ENCODE data around the gene AGPAT1. TPM values are rescaled to one million over a fixed set of nuclear protein-coding genes. Genes with fewer than 3 reads are reported as not detected.
"Not testable (repeated sequence)": the region's sequence is repeated elsewhere in the genome, so short reads cannot be mapped to it uniquely, and the experiment has no call there.

Gene AGPAT1
- total RNA-seq, 1 donor from 2014 or later = 32.9 TPM

DNA sequence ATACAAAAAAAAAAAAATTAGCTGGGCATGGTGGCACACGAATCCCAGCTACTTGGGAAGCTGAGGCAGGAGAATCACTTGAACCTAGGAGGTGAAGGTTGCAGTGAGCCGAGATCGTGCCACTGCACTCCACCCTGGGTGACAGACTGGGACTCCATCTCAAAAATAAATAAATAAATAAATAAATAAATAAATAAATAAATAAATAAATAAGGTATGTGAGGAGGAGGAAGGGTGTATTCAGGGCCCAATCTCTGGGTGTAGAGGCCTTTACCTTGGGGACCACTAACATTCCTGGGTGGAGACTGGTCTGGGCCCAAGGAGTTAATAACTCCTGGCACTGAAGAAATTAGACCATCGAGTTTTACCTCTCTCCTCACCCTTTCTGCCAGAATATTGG lies 35.5 kb upstream of the AGPAT1 start:
- H3K4me3 Mint-ChIP-seq (ENCODE audit: low read depth); DNase-seq (ENCODE audit: low spot score); intact Hi-C loops (cut with micrococcal nuclease); H3K36me3 Mint-ChIP-seq (ENCODE audit: low read depth); H3K9me3 Mint-ChIP-seq; H3K27ac Mint-ChIP-seq; H3K4me1 Mint-ChIP-seq (ENCODE audit: low read depth): not testable (repeated sequence)
- H3K27me3 Mint-ChIP-seq (ENCODE audit: low read depth) = peaks cover 12% of the 10 kb centered on the region

DNA sequence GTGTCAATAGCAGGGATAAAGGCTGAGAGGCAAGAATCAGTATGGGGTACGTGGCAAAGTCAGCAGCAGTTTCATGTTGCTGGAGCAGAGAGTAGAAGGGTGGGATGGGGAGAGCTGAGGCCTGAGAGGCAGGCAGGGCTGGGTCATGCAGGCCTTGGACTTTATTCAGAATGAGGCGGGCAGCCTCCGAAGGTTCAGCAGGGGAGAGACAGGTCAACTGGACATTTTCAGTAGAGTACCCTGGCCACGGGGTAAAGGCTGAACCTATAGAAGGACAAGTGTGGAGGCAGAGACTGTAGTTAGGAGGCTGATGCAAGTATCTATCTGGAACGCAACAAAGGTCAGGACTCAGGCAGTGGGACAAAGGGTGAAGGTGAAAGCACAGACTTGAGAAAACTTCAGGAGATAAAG lies 34.3 kb upstream of the AGPAT1 start:
- Mint-ChIP-seq H3K9me3 (no peaks in the 10 kb centered on the region), H3K4me3 (ENCODE audit: low read depth) (no peak overlapping the region), H3K27me3 (ENCODE audit: low read depth) (peaks cover 17% of the 10 kb centered on the region), H3K4me1 (ENCODE audit: low read depth) (no peaks in the 10 kb centered on the region), H3K27ac (no peak overlapping the region), H3K36me3 (ENCODE audit: low read depth) (no peaks in the 10 kb centered on the region)
- DNase-seq (ENCODE audit: low spot score) = no peak
- intact Hi-C loops (cut with micrococcal nuclease) = no loop called here

DNA sequence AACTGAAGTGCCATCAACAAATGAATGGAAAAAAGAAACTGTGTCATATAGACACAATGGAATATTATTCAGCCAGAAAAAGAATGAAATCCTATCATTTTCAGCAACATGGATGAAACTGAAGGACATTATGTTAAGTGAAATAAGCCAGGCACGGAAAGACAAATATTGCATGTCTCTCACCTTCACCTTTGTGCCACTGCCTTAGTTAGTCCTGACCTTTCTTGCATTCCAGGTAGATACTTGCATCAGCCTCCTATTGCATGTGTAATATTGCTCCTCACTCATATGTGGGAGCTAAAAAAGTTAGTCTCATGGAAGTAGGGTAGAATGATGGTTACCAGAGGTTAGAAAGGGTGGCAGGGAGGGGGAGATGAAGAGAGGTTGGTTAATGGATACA lies 33.1 kb upstream of the AGPAT1 start:
- intact Hi-C loops (cut with micrococcal nuclease) = no loop called here
- DNase-seq (ENCODE audit: low spot score) = no peak
- no peak overlapping the region for H3K4me3 Mint-ChIP-seq (ENCODE audit: low read depth)

DNA sequence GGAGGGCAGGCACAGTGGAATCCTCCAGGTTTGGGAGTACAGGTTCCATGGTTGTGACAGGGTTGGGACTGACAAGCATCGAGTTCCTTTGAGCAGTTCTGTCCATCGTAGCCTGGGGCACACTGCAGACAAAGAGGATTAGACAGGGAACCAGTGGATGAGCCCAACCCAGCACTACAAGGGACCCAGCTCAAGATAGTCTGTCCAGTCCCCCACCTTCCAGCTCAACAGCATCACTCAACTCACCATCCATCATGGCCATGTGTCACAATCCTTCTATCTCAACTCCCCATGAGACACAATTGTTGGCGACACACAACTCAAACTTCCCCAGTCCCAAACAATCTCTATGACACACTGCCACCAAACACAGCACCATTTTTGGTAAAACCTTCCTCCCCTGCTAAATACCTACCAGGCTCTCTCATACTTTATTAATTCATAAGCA lies 28.4 kb upstream of the AGPAT1 start:
- Mint-ChIP-seq H3K36me3 (ENCODE audit: low read depth) (no peaks in the 10 kb centered on the region), H3K4me1 (ENCODE audit: low read depth) (no peaks in the 10 kb centered on the region), H3K27me3 (ENCODE audit: low read depth) (peaks cover 27% of the 10 kb centered on the region), H3K9me3 (no peaks in the 10 kb centered on the region), H3K27ac (no peak overlapping the region), H3K4me3 (ENCODE audit: low read depth) (no peak overlapping the region)
- DNase-seq (ENCODE audit: low spot score) = no peak
- intact Hi-C loops (cut with micrococcal nuclease) = no loop called here

More for the DNA sequence above, 33.1 kb upstream of the AGPAT1 start:
- Mint-ChIP-seq H3K9me3 (no peaks in the 10 kb centered on the region), H3K4me1 (ENCODE audit: low read depth) (no peaks in the 10 kb centered on the region), H3K27ac (no peak overlapping the region), H3K27me3 (ENCODE audit: low read depth) (peaks cover 27% of the 10 kb centered on the region), H3K36me3 (ENCODE audit: low read depth) (no peaks in the 10 kb centered on the region)

DNA sequence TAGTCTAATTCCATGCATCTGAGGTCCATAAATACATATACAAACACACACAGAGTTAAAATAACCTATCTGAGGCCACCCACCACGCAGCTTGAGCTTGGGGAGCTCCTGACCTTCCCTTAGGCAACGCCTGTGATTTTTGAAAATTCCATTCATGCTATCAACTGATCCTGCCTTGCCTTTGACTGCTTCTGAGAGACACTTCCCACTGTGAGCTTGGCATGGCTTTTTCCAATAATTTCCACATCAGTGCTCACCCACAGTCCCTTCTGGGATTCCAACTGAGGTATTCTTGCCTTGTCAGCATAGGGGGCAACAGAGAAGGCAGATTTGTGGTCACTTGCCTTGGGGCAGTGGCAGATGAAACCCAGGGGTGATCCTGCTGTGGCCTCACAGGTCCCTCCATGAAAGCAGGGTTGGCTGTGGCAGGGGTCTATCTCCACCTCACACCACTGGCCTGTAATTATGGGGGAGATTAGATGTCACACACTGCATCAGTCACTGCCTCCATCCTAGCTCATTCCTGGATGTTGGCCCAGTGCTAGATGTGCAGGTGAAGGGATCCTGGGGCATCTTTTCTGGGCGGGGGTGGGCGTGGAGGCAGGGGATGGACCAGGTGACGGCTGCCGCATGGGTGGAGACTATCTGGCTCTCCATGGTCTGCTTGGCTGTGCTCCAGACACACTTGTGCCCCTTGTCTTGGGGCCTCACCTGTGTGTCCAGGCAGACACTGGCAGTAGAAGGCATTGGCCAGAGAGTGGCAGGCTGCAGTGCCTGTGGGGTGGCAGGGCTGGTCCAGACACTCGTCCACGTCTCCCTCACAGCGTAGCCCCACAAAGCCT lies 27.8 kb upstream of the AGPAT1 start:
- no peaks in the 10 kb centered on the region for H3K4me1 Mint-ChIP-seq (ENCODE audit: low read depth)
- no peaks in the 10 kb centered on the region for H3K9me3 Mint-ChIP-seq
- no peak overlapping the region for H3K27ac Mint-ChIP-seq
- DNase-seq (ENCODE audit: low spot score) = no peak
- H3K4me3 Mint-ChIP-seq (ENCODE audit: low read depth) = no peak overlapping the region
- H3K27me3 Mint-ChIP-seq (ENCODE audit: low read depth) = peaks cover 23% of the 10 kb centered on the region
- intact Hi-C loops (cut with micrococcal nuclease) = no loop called here
- H3K36me3 Mint-ChIP-seq (ENCODE audit: low read depth) = no peaks in the 10 kb centered on the region

DNA sequence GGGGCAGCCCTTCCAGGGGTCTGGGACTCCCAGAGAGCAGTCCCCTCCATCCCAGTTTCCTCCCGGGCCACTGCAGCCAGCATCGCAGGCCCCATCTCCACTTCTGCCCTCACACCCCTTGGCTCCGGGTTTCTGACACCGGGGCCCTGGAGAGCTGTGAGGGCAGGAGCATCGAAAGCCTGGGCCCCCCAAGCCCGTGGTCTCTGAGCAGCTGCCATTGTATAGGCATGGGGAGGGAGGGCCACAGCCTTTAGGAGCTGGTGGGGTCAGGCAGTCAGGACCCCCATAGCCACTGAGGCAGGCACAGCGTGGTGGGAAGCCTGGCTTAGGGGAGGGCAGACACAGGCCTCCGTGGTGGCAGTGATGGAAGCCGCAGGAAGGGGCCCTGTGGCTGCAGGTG lies 26.3 kb upstream of the AGPAT1 start:
- intact Hi-C loops (cut with micrococcal nuclease) = no loop called here
- no peaks in the 10 kb centered on the region for H3K36me3 Mint-ChIP-seq (ENCODE audit: low read depth)
- H3K27ac Mint-ChIP-seq = no peak overlapping the region
- H3K27me3 Mint-ChIP-seq (ENCODE audit: low read depth) = peaks cover 17% of the 10 kb centered on the region
- no peaks in the 10 kb centered on the region for H3K4me1 Mint-ChIP-seq (ENCODE audit: low read depth)
- DNase-seq (ENCODE audit: low spot score) = no peak
- H3K4me3 Mint-ChIP-seq (ENCODE audit: low read depth) = no peak overlapping the region
- H3K9me3 Mint-ChIP-seq = no peaks in the 10 kb centered on the region

DNA sequence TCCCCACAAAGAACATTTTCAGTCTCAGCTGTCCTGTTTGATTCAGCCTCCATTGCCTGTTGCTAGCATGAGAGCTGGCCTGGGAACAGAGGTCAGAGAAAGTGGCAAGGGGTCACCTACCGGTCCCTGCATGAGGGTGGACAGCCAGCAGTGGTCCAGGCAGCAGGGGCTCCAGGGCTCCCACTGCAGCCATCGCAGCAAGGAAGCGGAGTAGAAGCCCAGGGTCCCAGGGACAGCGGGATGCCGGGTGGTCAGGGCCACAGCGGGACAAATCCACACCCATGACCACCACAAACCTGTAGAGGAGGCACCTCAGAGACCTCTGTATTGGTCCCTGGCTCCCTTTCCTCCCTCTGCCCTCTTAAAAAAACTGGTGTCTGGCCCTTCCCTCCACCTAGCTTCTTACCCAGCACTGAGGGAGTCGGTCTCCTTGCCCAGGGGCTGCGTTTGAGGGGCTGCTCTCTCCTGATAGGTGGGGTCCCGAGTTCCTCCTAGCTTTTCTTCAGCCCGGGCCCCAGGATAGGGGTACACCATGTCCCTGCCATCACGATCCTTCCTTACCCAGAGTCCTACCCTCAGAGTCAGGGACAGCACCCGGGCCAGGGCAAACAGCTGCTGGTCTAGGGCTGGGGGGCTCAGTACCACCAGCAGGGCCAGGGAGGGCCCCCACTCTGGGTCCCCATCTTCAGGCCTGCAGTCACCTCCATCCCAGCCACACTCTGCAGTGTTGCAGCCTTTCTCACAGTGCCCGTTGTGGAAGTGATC lies 25.0 kb upstream of the AGPAT1 start:
- no peak overlapping the region for H3K27ac Mint-ChIP-seq
- no peak for DNase-seq (ENCODE audit: low spot score)
- no peak overlapping the region for H3K4me3 Mint-ChIP-seq (ENCODE audit: low read depth)
- intact Hi-C loops (cut with micrococcal nuclease) = no loop called here
- peaks cover 5% of the 10 kb centered on the region for H3K4me1 Mint-ChIP-seq (ENCODE audit: low read depth)
- H3K27me3 Mint-ChIP-seq (ENCODE audit: low read depth) = peaks cover 10% of the 10 kb centered on the region
- H3K9me3 Mint-ChIP-seq = no peaks in the 10 kb centered on the region
- H3K36me3 Mint-ChIP-seq (ENCODE audit: low read depth) = no peaks in the 10 kb centered on the region

DNA sequence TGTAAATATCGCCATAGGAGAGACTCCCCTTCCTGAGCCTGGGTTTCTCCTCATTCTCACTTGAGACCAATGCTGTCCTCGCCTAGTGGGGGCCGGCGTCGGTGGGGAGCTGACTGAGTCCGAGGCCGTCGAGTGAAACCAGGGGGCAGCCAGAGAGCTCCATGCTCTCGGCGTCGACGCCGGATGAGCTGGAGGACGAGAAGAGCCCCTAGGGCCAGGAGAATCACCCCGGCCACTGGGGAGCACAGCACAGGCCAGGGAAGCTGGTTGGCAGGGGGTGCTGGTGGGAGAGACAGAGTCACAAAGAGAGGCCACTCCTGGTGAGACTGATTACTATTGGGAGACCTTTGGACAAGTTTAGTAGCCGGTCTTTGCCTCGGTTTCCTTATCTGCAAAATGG lies 23.0 kb upstream of the AGPAT1 start:
- no peak overlapping the region for H3K27ac Mint-ChIP-seq
- H3K27me3 Mint-ChIP-seq (ENCODE audit: low read depth) = no peaks in the 10 kb centered on the region
- intact Hi-C loops (cut with micrococcal nuclease) = loop anchor here (5.0 to 10.0 kb wide), 2 partner anchors 636 to 1498 kb away; partner anchors contain the start of gene TAP2
- no peak overlapping the region for H3K4me3 Mint-ChIP-seq (ENCODE audit: low read depth)
- no peaks in the 10 kb centered on the region for H3K36me3 Mint-ChIP-seq (ENCODE audit: low read depth)
- no peak for DNase-seq (ENCODE audit: low spot score)
- no peaks in the 10 kb centered on the region for H3K9me3 Mint-ChIP-seq
- H3K4me1 Mint-ChIP-seq (ENCODE audit: low read depth) = peaks cover 18% of the 10 kb centered on the region

DNA sequence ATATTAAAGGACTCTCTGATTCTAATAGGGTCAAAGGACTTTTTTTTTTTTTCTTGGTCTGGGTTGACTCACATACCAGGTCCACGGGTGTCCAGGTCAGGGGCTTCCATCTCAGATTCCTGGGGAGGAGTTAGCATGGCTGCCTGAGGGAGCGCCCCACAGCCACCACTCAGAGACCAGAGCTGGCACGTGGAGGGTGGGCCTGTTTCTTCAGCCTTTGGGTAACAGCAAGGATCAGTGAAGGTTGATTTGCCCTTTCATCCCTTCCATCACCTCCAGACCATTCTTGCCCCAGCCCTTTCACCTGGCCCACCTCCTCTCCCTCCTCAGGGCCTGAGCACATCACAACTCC lies 22.4 kb upstream of the AGPAT1 start:
- Mint-ChIP-seq H3K27me3 (ENCODE audit: low read depth) (no peaks in the 10 kb centered on the region), H3K4me3 (ENCODE audit: low read depth) (no peak overlapping the region), H3K27ac (no peak overlapping the region), H3K9me3 (no peaks in the 10 kb centered on the region), H3K4me1 (ENCODE audit: low read depth) (peaks cover 24% of the 10 kb centered on the region), H3K36me3 (ENCODE audit: low read depth) (no peaks in the 10 kb centered on the region)
- intact Hi-C loops (cut with micrococcal nuclease) = loop anchor here (5.0 to 10.0 kb wide), 2 partner anchors 636 to 1499 kb away; partner anchors contain the start of gene TAP2
- no peak for DNase-seq (ENCODE audit: low spot score)

DNA sequence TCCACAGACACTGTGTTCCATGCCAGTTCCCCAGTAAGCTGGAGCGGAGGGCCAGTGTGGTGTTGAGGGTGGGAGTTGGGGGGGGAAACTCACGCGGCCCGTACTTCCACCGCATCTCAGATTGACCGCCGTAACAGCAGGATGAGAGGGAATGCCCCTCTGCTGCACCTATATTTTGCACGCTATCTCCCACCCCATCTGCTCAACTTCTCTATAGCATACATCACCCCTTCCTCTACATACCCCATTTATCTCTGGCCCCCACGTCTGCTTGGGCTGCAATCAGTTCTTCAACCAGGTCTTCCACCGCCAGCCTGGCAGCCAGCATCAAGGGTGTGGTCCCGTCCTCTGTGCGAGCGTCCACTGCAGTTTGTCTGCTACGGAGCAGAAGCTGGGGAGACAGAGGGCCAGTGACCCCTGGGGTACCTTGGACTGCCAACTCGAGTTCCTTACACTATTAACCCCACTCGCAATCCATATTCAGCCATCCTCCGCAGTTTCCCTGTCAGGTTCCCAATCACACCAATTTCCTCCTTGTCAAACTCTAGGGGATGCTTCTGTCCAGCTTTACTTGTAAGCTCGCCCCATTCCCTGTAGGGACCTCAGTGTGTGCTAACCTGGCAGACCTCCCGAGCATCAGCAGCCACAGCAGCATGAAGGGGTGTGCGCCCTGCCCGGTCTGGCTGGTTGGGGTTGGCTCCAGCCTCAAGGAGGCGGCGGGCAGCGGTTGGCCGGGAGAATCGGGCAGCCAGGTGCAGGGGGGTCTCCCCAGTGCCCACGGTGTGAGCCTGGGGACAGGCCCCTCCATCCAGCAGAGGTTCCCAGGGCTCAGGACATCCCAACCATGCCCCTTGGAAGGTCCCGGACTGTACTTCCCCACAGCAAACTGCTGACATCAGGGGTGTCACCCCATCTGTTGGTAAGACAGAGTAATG lies 21.1 kb upstream of the AGPAT1 start:
- peaks cover 2% of the 10 kb centered on the region for H3K36me3 Mint-ChIP-seq (ENCODE audit: low read depth)
- intact Hi-C loops (cut with micrococcal nuclease) = loop anchor here (5.0 to 10.0 kb wide), 2 partner anchors 638 to 1500 kb away; partner anchors contain the start of gene TAP2
- peaks cover 25% of the 10 kb centered on the region for H3K4me1 Mint-ChIP-seq (ENCODE audit: low read depth)
- no peaks in the 10 kb centered on the region for H3K27me3 Mint-ChIP-seq (ENCODE audit: low read depth)
- peak overlapping the region; percentile 99 for H3K27ac Mint-ChIP-seq
- H3K9me3 Mint-ChIP-seq = no peaks in the 10 kb centered on the region
- DNase-seq (ENCODE audit: low spot score) = no peak
- peak overlapping the region; percentile 98 for H3K4me3 Mint-ChIP-seq (ENCODE audit: low read depth)

DNA sequence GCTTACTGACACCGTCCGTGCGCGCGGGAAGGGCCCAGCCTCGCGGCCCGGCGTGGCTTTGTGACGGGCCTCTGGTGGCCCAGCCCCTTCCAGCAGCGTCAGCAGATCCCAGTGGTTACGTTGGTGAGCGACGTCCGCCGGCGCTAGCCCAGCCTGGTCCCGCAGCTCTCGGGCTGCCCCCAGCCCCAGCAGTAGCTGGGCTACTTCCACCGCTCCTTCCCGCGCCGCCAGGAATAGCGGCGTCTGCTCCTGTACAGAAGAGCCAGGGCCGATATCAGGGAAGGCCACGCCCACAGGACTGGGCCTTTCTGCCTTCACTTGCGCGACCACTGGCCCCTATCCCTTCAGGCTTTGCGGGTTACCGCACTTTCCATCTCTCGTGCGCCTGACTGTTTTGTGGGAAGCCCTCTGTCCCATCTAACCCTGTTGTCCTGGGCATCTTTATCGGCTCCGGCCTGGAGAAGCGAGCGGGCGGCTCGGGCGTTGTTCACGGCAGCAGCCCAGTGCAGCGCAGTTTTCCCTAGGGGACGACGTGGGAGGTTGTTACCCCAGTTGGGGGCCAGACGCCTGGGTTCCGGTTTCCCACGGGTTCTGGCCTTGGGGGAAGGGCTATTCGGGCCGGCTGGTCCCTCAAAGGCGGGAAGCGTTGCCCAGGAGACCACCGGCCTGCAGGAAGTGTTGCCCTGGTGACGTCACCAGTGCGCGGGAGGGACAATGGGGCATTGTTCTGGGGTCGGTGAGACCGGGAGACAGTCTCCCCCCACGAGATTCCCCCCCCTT lies 20.2 kb upstream of the AGPAT1 start:
- intact Hi-C loops (cut with micrococcal nuclease) = loop anchor here (1.0 to 10.0 kb wide), 5 partner anchors 18 to 1501 kb away; partner anchors contain the start of genes ATF6B, RNF5 and TAP2
- Mint-ChIP-seq H3K27me3 (ENCODE audit: low read depth) (no peaks in the 10 kb centered on the region), H3K9me3 (no peaks in the 10 kb centered on the region), H3K4me3 (ENCODE audit: low read depth) (peak overlapping the region; percentile 98), H3K27ac (peak overlapping the region; percentile 99), H3K4me1 (ENCODE audit: low read depth) (peaks cover 31% of the 10 kb centered on the region), H3K36me3 (ENCODE audit: low read depth) (peaks cover 10% of the 10 kb centered on the region)
- peak; percentile 46 for DNase-seq (ENCODE audit: low spot score)

DNA sequence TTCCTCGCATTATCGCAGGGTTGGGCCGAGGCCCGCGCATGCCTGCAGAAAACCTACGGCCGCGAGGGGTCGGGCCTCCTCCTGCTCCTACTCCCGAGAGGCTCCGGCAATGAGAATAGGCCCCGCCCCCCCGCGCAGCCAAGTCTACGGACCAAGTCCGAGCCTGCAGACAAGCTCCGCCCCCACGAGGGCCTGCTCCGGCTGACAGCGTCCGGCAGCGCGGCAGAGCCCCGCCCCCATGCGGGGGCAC lies 19.7 kb upstream of the AGPAT1 start:
- Mint-ChIP-seq H3K27ac (peak overlapping the region; percentile 99), H3K9me3 (no peaks in the 10 kb centered on the region), H3K4me1 (ENCODE audit: low read depth) (peaks cover 33% of the 10 kb centered on the region), H3K36me3 (ENCODE audit: low read depth) (peaks cover 13% of the 10 kb centered on the region), H3K27me3 (ENCODE audit: low read depth) (no peaks in the 10 kb centered on the region), H3K4me3 (ENCODE audit: low read depth) (peak overlapping the region; percentile 98)
- peak; percentile 100 for DNase-seq (ENCODE audit: low spot score)
- intact Hi-C loops (cut with micrococcal nuclease) = loop anchor here (1.0 to 10.0 kb wide), 5 partner anchors 17 to 1502 kb away; partner anchors contain the start of genes ATF6B, RNF5 and TAP2

All from activated T-helper 2 cell treated with anti-CD3 and anti-CD28 coated beads, Interferon-gamma antibody, Interleukin-2, Interleukin-4, amounts not matched to agents 10 μg/mL and 5 μg/mL and 100 μg/mL, durations not matched to agents 14 hours and 24 hours and 36 hours (primary cell).